Fibroblast of lung (primary cell): ENCODE results near the gene SMCO3. TPM values are rescaled to one million over a fixed set of nuclear protein-coding genes. Genes with fewer than 3 reads are reported as not detected.

ENCODE experiments used
- DNase-seq, 2 donors: peaks; one replicate each; pipeline versions ENCODE4 v3.0.0 to v3.0.0-alpha.2; 2010; ENCODE audit warnings: low read depth in 2 of 2
- H2AFZ ChIP-seq: 2 replicates; pipeline ENCODE4 v1.5.1; 2012; ENCODE audit warnings: low read length, control low read depth, inconsistent platforms
- H3K27ac ChIP-seq: 2 replicates; pipeline ENCODE4 v1.5.1; 2011; ENCODE audit warnings: low read length, control low read depth; ENCODE audit not compliant: insufficient read depth
- H3K27me3 ChIP-seq: 2 replicates; pipeline ENCODE4 v1.5.1; 2011; ENCODE audit warnings: mild to moderate bottlenecking, low read length; ENCODE audit not compliant: control insufficient read depth, insufficient read depth
- H3K36me3 ChIP-seq: 2 replicates; pipeline ENCODE4 v1.5.1; 2011; ENCODE audit warnings: low read length; ENCODE audit not compliant: control insufficient read depth, insufficient read depth
- H3K4me1 ChIP-seq: 2 replicates; pipeline ENCODE4 v1.5.1; 2011; ENCODE audit warnings: low read length; ENCODE audit not compliant: control insufficient read depth, insufficient read depth; ENCODE audit errors: extremely low read depth
- H3K4me2 ChIP-seq: 2 replicates; pipeline ENCODE4 v1.5.1; 2011; ENCODE audit warnings: low read length, control low read depth; ENCODE audit not compliant: insufficient read depth; ENCODE audit errors: extremely low read depth
- H3K4me3 ChIP-seq, 4 experiments: fragments of 200-600 bp in 1 of 4; sonication (generic) in 1 of 4; replicated peaks in 1 of 4; 2 replicates each; pipeline ENCODE4 v1.5.1; 2011 to 2016; ENCODE audit warnings: low read length in 4 of 4, low read depth in 3 of 4, mild to moderate bottlenecking in 3 of 4, control low read depth in 2 of 4, inconsistent platforms in 1 of 4, mixed read lengths in 1 of 4; ENCODE audit not compliant: insufficient read depth in 1 of 4; ENCODE audit errors: control extremely low read depth in 1 of 4
- H3K79me2 ChIP-seq: 2 replicates; pipeline ENCODE4 v1.5.1; 2012; ENCODE audit warnings: mild to moderate bottlenecking, low read length, inconsistent platforms; ENCODE audit not compliant: control insufficient read depth, insufficient read depth
- H3K9ac ChIP-seq: 2 replicates; pipeline ENCODE4 v1.5.1; 2011; ENCODE audit warnings: mild to moderate bottlenecking, low read length, control low read depth; ENCODE audit not compliant: insufficient read depth
- H3K9me3 ChIP-seq: 2 replicates; pipeline ENCODE4 v1.5.1; 2012; ENCODE audit warnings: low read depth, low read length; ENCODE audit not compliant: control insufficient read depth, insufficient read depth
- H4K20me1 ChIP-seq: 2 replicates; pipeline ENCODE4 v1.5.1; 2011; ENCODE audit warnings: low read length; ENCODE audit not compliant: control insufficient read depth, insufficient read depth; ENCODE audit errors: extremely low read depth
- CTCF ChIP-seq, 2 donors: IDR thresholded peaks in 1 of 2; conservative IDR thresholded peaks in 1 of 2; 1 replicate in 1 of 2; 2 replicates in 1 of 2; pipeline ENCODE4 v1.5.1; 2011 to 2012; ENCODE audit warnings: low read length in 2 of 2, control low read depth in 1 of 2, inconsistent platforms in 1 of 2, low read depth in 1 of 2, mild to moderate bottlenecking in 1 of 2
- EZH2 ChIP-seq: IDR thresholded peaks from 2 replicates; pipeline ENCODE4 v1.5.1; 2012; ENCODE audit warnings: low read length, control low read depth, mild to moderate bottlenecking; ENCODE audit errors: missing control alignments
- polyA plus RNA-seq, 2 donors: library from polyadenylated mRNA; depleted of rRNA in 1 of 2; stranded (reverse) in 1 of 2; unstranded in 1 of 2; fragments of >200 nt; gene quantifications; 2 replicates each; pipeline ENCODE4 v1.2.1, GENCODE V29; 2011 to 2012; ENCODE audit warnings: missing spikeins in 1 of 2
- total RNA-seq: library from RNA; depleted of rRNA; stranded (reverse); fragments of >200 nt; gene quantifications from 2 replicates; pipeline ENCODE4 v1.2.1, GENCODE V29; 2014

The SMCO3 gene
- total and polyA plus RNA-seq, 2 donors (not counting 1 experiment from before 2014, with no cell fraction given) = 0.16 to 0.17 TPM

GRCh38 chr12:14795028-14795448 is 18.9 kb downstream of the SMCO3 start:
- Histone ChIP-seq H3K27me3 (no peaks in the 10 kb centered on the region), H3K4me2 (no peak overlapping the region), H4K20me1 (no peaks in the 10 kb centered on the region), H3K9me3 (no peaks in the 10 kb centered on the region), H3K27ac (no peak overlapping the region), H3K79me2 (peaks cover 7% of the 10 kb centered on the region), H2AFZ (no peak overlapping the region), H3K4me1 (no peaks in the 10 kb centered on the region), H3K36me3 (no peaks in the 10 kb centered on the region), H3K9ac (no peak overlapping the region), H3K4me3 (no peak overlapping the region)
- TF ChIP-seq EZH2 (no peak), CTCF (conservative IDR thresholded peaks at IDR 0.05 in 1 of 2, IDR thresholded peaks at IDR 0.05 in 1 of 2; ENCODE audit: low read depth in 1 of 2, low read length in 2 of 2) (no peak)
- peak in 1 of 2 donors; percentile 88 for DNase-seq

- no peaks in the 10 kb centered on the region for H3K79me2 ChIP-seq
- no peak overlapping the region for H2AFZ ChIP-seq
- H3K4me1 ChIP-seq = no peaks in the 10 kb centered on the region
- no peak overlapping the region for H3K4me2 ChIP-seq
- H4K20me1 ChIP-seq = no peaks in the 10 kb centered on the region
- no peak overlapping the region for H3K4me3 ChIP-seq
- H3K27ac ChIP-seq = no peak overlapping the region
- DNase-seq = no peak
- H3K36me3 ChIP-seq = peaks cover 6% of the 10 kb centered on the region
- no peak overlapping the region for H3K9ac ChIP-seq
- TF ChIP-seq EZH2 = no peak
- no peak for TF ChIP-seq CTCF (conservative IDR thresholded peaks at IDR 0.05 in 1 of 2, IDR thresholded peaks at IDR 0.05 in 1 of 2; ENCODE audit: low read depth in 1 of 2, low read length in 2 of 2)
- H3K27me3 ChIP-seq = no peaks in the 10 kb centered on the region
- no peaks in the 10 kb centered on the region for H3K9me3 ChIP-seq
These were observed 28.4 kb downstream of the SMCO3 start for GRCh38 chr12:14785568-14785967.

- H3K36me3 ChIP-seq = peaks cover 6% of the 10 kb centered on the region
- H2AFZ ChIP-seq = no peak overlapping the region
- TF ChIP-seq CTCF (conservative IDR thresholded peaks at IDR 0.05 in 1 of 2, IDR thresholded peaks at IDR 0.05 in 1 of 2; ENCODE audit: low read depth in 1 of 2, low read length in 2 of 2) = no peak
- TF ChIP-seq EZH2 = no peak
- peaks cover 3% of the 10 kb centered on the region for H3K4me1 ChIP-seq
- H3K9ac ChIP-seq = no peak overlapping the region
- H3K79me2 ChIP-seq = no peaks in the 10 kb centered on the region
- no peak overlapping the region for H3K4me2 ChIP-seq
- no peaks in the 10 kb centered on the region for H4K20me1 ChIP-seq
- H3K27ac ChIP-seq = no peak overlapping the region
- H3K9me3 ChIP-seq = no peaks in the 10 kb centered on the region
- no peak overlapping the region for H3K4me3 ChIP-seq
- no peak for DNase-seq
- no peaks in the 10 kb centered on the region for H3K27me3 ChIP-seq
These were observed 29.5 kb downstream of the SMCO3 start for GRCh38 chr12:14784471-14784870.
